Activated CD8-positive, alpha-beta T cell treated with anti-CD3 and anti-CD28 coated beads, Interleukin-2, amount 10 ng/mL, durations not matched to agents 7 days and 5 days (primary cell): Measurements from ENCODE around the gene MRPL53. TPM values are rescaled to one million over a fixed set of nuclear protein-coding genes. Genes with fewer than 3 reads are reported as not detected.
A peak's percentile ranks its signal among the peaks of the same experiment; 100 is the strongest.

ENCODE experiments used
- ATAC-seq: fragments of 150-1000 bp; cut with Tn5 transposase; one replicate; pipeline ENCODE4 v1.10.0; 2021; ENCODE audit warnings: moderate library complexity
- CTCF ChIA-PET: fragments of 350-600 bp; sonication (Branson Sonifier 250); formaldehyde crosslinking; loops from one replicate; lab custom pipeline; 2021; ENCODE audit warnings: antibody characterized with exemption; lab: Charles Lee
- POLR2A ChIA-PET: fragments of 350-600 bp; sonication (Branson Sonifier 250); formaldehyde crosslinking; loops from one replicate; lab custom pipeline; 2021; ENCODE audit warnings: antibody characterized with exemption; lab: Charles Lee
- DNase-seq: peaks from one replicate; pipeline ENCODE4 v3.0.0-alpha.2; 2020
- H3K27ac Mint-ChIP-seq: one replicate; pipeline ENCODE4 v1.8.0; 2021; ENCODE audit warnings: mild to moderate bottlenecking, mixed read lengths
- H3K27me3 Mint-ChIP-seq: one replicate; pipeline ENCODE4 v1.8.0; 2021; ENCODE audit warnings: low read depth, mixed read lengths
- H3K36me3 Mint-ChIP-seq: one replicate; pipeline ENCODE4 v1.8.0; 2021; ENCODE audit warnings: low read depth, mixed read lengths
- H3K4me1 Mint-ChIP-seq: one replicate; pipeline ENCODE4 v1.8.0; 2021; ENCODE audit warnings: low read depth, mixed read lengths
- H3K4me3 Mint-ChIP-seq: one replicate; pipeline ENCODE4 v1.8.0; 2021; ENCODE audit warnings: mild to moderate bottlenecking, mixed read lengths
- H3K9me3 Mint-ChIP-seq: one replicate; pipeline ENCODE4 v1.8.0; 2022; ENCODE audit warnings: mixed read lengths; ENCODE audit not compliant: insufficient read depth
- total RNA-seq, 2 experiments: library from RNA; stranded (reverse); gene quantifications; one replicate each; pipeline ENCODE4 v1.2.3, GENCODE V29; 2021

Gene MRPL53
- total RNA-seq, 2 experiments from 2014 or later, result 95.7 to 96.2 TPM

GRCh38 chr2:74510272-74510671 lies 37.8 kb upstream of the MRPL53 start:
- ChIA-PET CTCF (interaction anchor here (1.2 to 5.1 kb wide), 5 partner anchors 12 to 77 kb away, joined by 4 to 43 read pairs (median 4); partner anchors contain the start of genes AUP1, CCDC142, HTRA2 and TTC31), POLR2A (interaction anchor here (1.2 to 1.5 kb wide), 4 partner anchors 9 to 29 kb away, joined by 3 to 6 read pairs (median 4); partner anchors contain the start of genes AUP1, HTRA2 and LBX2)
- peaks cover 23% of the 10 kb centered on the region for H3K36me3 Mint-ChIP-seq
- DNase-seq (no peak), ATAC-seq (no peak)
- H3K27me3 Mint-ChIP-seq, result peaks cover 48% of the 10 kb centered on the region
- H3K4me1 Mint-ChIP-seq, result peaks cover 43% of the 10 kb centered on the region
- H3K27ac Mint-ChIP-seq, result no peak overlapping the region
- no peaks in the 10 kb centered on the region for H3K9me3 Mint-ChIP-seq
- H3K4me3 Mint-ChIP-seq, result no peak overlapping the region

GRCh38 chr2:74507926-74508520 lies 35.5 kb upstream of the MRPL53 start:
- DNase-seq (no peak), ATAC-seq (no peak)
- H3K9me3 Mint-ChIP-seq, result no peaks in the 10 kb centered on the region
- H3K27ac Mint-ChIP-seq, result peak overlapping the region; percentile 100
- CTCF ChIA-PET, result interaction anchor here (0.8 to 5.1 kb wide), 9 partner anchors 9 to 79 kb away, joined by 3 to 43 read pairs (median 5); partner anchors contain the start of genes AUP1 and HTRA2
- H3K27me3 Mint-ChIP-seq, result peaks cover 36% of the 10 kb centered on the region
- H3K4me3 Mint-ChIP-seq, result peak overlapping the region; percentile 100
- peaks cover 38% of the 10 kb centered on the region for H3K36me3 Mint-ChIP-seq
- POLR2A ChIA-PET, result interaction anchor here (1.1 to 3.3 kb wide), 4 partner anchors 18 to 77 kb away, joined by 3 to 17 read pairs (median 4); partner anchors contain the start of genes AUP1, DQX1 and HTRA2
- H3K4me1 Mint-ChIP-seq, result peaks cover 52% of the 10 kb centered on the region

GRCh38 chr2:74507145-74507925 lies 34.9 kb upstream of the MRPL53 start, which contains the start of gene PCGF1:
TSS of gene PCGF1 (minus strand) at chr2:74507695. CDS start at chr2:74507668, 27 bp downstream.
- Mint-ChIP-seq H3K4me1 (peaks cover 55% of the 10 kb centered on the region), H3K36me3 (peaks cover 41% of the 10 kb centered on the region), H3K27me3 (peaks cover 35% of the 10 kb centered on the region), H3K27ac (peak within 1 kb of the TSS; percentile 100), H3K4me3 (peak within 1 kb of the TSS; percentile 100), H3K9me3 (no peaks in the 10 kb centered on the region)
- DNase-seq (peak; percentile 99), ATAC-seq (peak; percentile 90)
- ChIA-PET CTCF (interaction anchor here (0.7 to 5.1 kb wide), 11 partner anchors 9 to 80 kb away, joined by 3 to 43 read pairs (median 4); partner anchors contain the start of genes AUP1 and HTRA2), POLR2A (interaction anchor here (0.9 to 3.3 kb wide), 7 partner anchors 8 to 82 kb away, joined by 3 to 17 read pairs (median 4); partner anchors contain the start of genes AUP1, HTRA2, TLX2 and WBP1)

GRCh38 chr2:74505448-74506246 lies 33.2 kb upstream of the MRPL53 start:
- peaks cover 63% of the 10 kb centered on the region for H3K4me1 Mint-ChIP-seq
- H3K9me3 Mint-ChIP-seq, result no peaks in the 10 kb centered on the region
- CTCF ChIA-PET, result interaction anchor here (2.4 to 5.1 kb wide), 3 partner anchors 27 to 81 kb away, joined by 21 to 43 read pairs (median 23); no protein-coding TSS in a partner anchor
- ATAC-seq, result no peak
- POLR2A ChIA-PET, result interaction anchor here (1.1 to 3.3 kb wide), 3 partner anchors 10 to 24 kb away, joined by 3 to 17 read pairs (median 6); partner anchors contain the start of genes AUP1, HTRA2 and TLX2
- no peak overlapping the region for H3K4me3 Mint-ChIP-seq
- no peak overlapping the region for H3K27ac Mint-ChIP-seq
- H3K36me3 Mint-ChIP-seq, result peaks cover 43% of the 10 kb centered on the region
- H3K27me3 Mint-ChIP-seq, result peaks cover 35% of the 10 kb centered on the region
- DNase-seq, result no peak

- ATAC-seq (no peak), DNase-seq (no peak)
- POLR2A ChIA-PET, result interaction anchor here (1.0 to 1.8 kb wide), 4 partner anchors 9 to 47 kb away, joined by 3 to 6 read pairs (median 4); partner anchors contain the start of gene WBP1
- H3K36me3 Mint-ChIP-seq, result peaks cover 43% of the 10 kb centered on the region
- no peaks in the 10 kb centered on the region for H3K9me3 Mint-ChIP-seq
- peaks cover 37% of the 10 kb centered on the region for H3K27me3 Mint-ChIP-seq
- CTCF ChIA-PET, result interaction anchor here (1.0 to 6.4 kb wide), 5 partner anchors 10 to 84 kb away, joined by 3 to 28 read pairs (median 6); partner anchors contain the start of genes AUP1 and HTRA2
- H3K27ac Mint-ChIP-seq, result no peak overlapping the region
- peak overlapping the region; percentile 4 for H3K4me3 Mint-ChIP-seq
- peaks cover 67% of the 10 kb centered on the region for H3K4me1 Mint-ChIP-seq
Measured at GRCh38 chr2:74504591-74504990, 32.1 kb upstream of the MRPL53 start.

- ChIA-PET POLR2A (interaction anchor here (0.6 to 1.8 kb wide), 9 partner anchors 9 to 46 kb away, joined by 3 to 6 read pairs (median 3); partner anchors contain the start of genes AUP1 and WBP1), CTCF (interaction anchor here (1.0 to 6.4 kb wide), 10 partner anchors 9 to 85 kb away, joined by 3 to 28 read pairs (median 5); partner anchors contain the start of genes AUP1, CCDC142, DQX1 and HTRA2)
- H3K4me3 Mint-ChIP-seq, result peak overlapping the region; percentile 79
- no peak for DNase-seq
- peaks cover 43% of the 10 kb centered on the region for H3K36me3 Mint-ChIP-seq
- peaks cover 72% of the 10 kb centered on the region for H3K4me1 Mint-ChIP-seq
- no peaks in the 10 kb centered on the region for H3K9me3 Mint-ChIP-seq
- H3K27me3 Mint-ChIP-seq, result peaks cover 40% of the 10 kb centered on the region
- ATAC-seq, result no peak
- H3K27ac Mint-ChIP-seq, result peak overlapping the region; percentile 69
Measured at GRCh38 chr2:74503506-74504475, 31.3 kb upstream of the MRPL53 start.

- Mint-ChIP-seq H3K36me3 (peaks cover 43% of the 10 kb centered on the region), H3K4me1 (peaks cover 73% of the 10 kb centered on the region), H3K27ac (peak overlapping the region; percentile 69), H3K27me3 (peaks cover 39% of the 10 kb centered on the region), H3K4me3 (peak overlapping the region; percentile 79), H3K9me3 (no peaks in the 10 kb centered on the region)
- ChIA-PET POLR2A (interaction anchor here (0.5 to 1.8 kb wide), 6 partner anchors 10 to 37 kb away, joined by 3 to 6 read pairs (median 4); partner anchors contain the start of gene AUP1), CTCF (interaction anchor here (1.0 to 6.4 kb wide), 9 partner anchors 8 to 86 kb away, joined by 3 to 28 read pairs (median 5); partner anchors contain the start of genes AUP1, CCDC142, DQX1 and HTRA2)
- ATAC-seq (peak; percentile 29), DNase-seq (peak; percentile 69)
Measured at GRCh38 chr2:74502720-74503505, 30.4 kb upstream of the MRPL53 start.

- Mint-ChIP-seq H3K4me3 (peak overlapping the region; percentile 79), H3K27me3 (peaks cover 41% of the 10 kb centered on the region), H3K4me1 (peaks cover 74% of the 10 kb centered on the region), H3K27ac (peak overlapping the region; percentile 69), H3K9me3 (no peaks in the 10 kb centered on the region), H3K36me3 (peaks cover 41% of the 10 kb centered on the region)
- ChIA-PET POLR2A (no interaction called here), CTCF (interaction anchor here (3.4 to 6.4 kb wide), 2 partner anchors 29 to 85 kb away, joined by 25 to 28 read pairs; no protein-coding TSS in a partner anchor)
- ATAC-seq (no peak), DNase-seq (no peak)
Measured at GRCh38 chr2:74502147-74502719, 29.8 kb upstream of the MRPL53 start.
